Subcutaneous abdominal adipose tissue (tissue), 5 donors: Measurements from ENCODE around the gene OR11H12.
"Not testable (repeated sequence)": the region's sequence is repeated elsewhere in the genome, so short reads cannot be mapped to it uniquely, and the experiment has no call there.

Source experiments
- H3K27ac ChIP-seq: one replicate; pipeline ENCODE4 v1.7.0; 2013; ENCODE audit warnings: low read depth, mild to moderate bottlenecking, inconsistent platforms, low read length, moderate library complexity
- H3K27me3 ChIP-seq, 5 donors: one replicate each; pipeline ENCODE4 v1.7.0; 2013; ENCODE audit warnings: low read length in 5 of 5, inconsistent platforms in 1 of 5; ENCODE audit not compliant: control insufficient read depth in 5 of 5, insufficient read depth in 4 of 5
- H3K36me3 ChIP-seq, 5 donors: one replicate each; pipeline ENCODE4 v1.7.0; 2013; ENCODE audit warnings: low read length in 5 of 5; ENCODE audit not compliant: control insufficient read depth in 5 of 5, insufficient read depth in 5 of 5
- H3K4me1 ChIP-seq, 5 donors: one replicate each; pipeline ENCODE4 v1.7.0; 2013; ENCODE audit warnings: low read length in 5 of 5, mild to moderate bottlenecking in 3 of 5, moderate library complexity in 1 of 5; ENCODE audit not compliant: control insufficient read depth in 5 of 5, insufficient read depth in 5 of 5
- H3K4me3 ChIP-seq, 5 donors: one replicate each; pipeline ENCODE4 v1.7.0; 2013; ENCODE audit warnings: low read length in 5 of 5, low read depth in 1 of 5
- H3K9ac ChIP-seq, 5 donors: one replicate each; pipeline ENCODE4 v1.7.0; 2013; ENCODE audit warnings: low read length in 5 of 5, mild to moderate bottlenecking in 4 of 5, moderate library complexity in 3 of 5
- H3K9me3 ChIP-seq, 5 donors: one replicate each; pipeline ENCODE4 v1.7.0; 2013; ENCODE audit warnings: low read length in 5 of 5; ENCODE audit not compliant: control insufficient read depth in 5 of 5
- donor health status: healthy.
- donor health status: healthy.
- donor health status: healthy.
- donor health status: healthy.
- donor health status: healthy.

Gene OR11H12

GRCh38 chr14:18600817-18601216 is at the start of gene OR11H12:
OR11H12 (plus strand) TSS chr14:18601117; CDS start chr14:18601117, 0 bp downstream.
- H3K9me3 ChIP-seq, H3K27ac ChIP-seq, H3K4me1 ChIP-seq, H3K4me3 ChIP-seq, H3K9ac ChIP-seq, H3K27me3 ChIP-seq, H3K36me3 ChIP-seq: not testable (repeated sequence)

- not testable (repeated sequence) for H3K36me3 ChIP-seq, H3K4me1 ChIP-seq, H3K27ac ChIP-seq, H3K27me3 ChIP-seq, H3K9me3 ChIP-seq, H3K4me3 ChIP-seq, H3K9ac ChIP-seq
These were observed 18.0 kb upstream of the OR11H12 start for GRCh38 chr14:18582908-18583307.

- H3K9me3 ChIP-seq, H3K4me1 ChIP-seq, H3K4me3 ChIP-seq, H3K9ac ChIP-seq, H3K27ac ChIP-seq, H3K36me3 ChIP-seq, H3K27me3 ChIP-seq: not testable (repeated sequence)
These were observed 25.8 kb downstream of the OR11H12 start for GRCh38 chr14:18626610-18627213.

- H3K36me3 ChIP-seq, H3K27me3 ChIP-seq, H3K9ac ChIP-seq, H3K27ac ChIP-seq, H3K4me3 ChIP-seq, H3K4me1 ChIP-seq, H3K9me3 ChIP-seq: not testable (repeated sequence)
These were observed 35.1 kb downstream of the OR11H12 start for GRCh38 chr14:18636066-18636465.

- not testable (repeated sequence) for H3K27me3 ChIP-seq, H3K9me3 ChIP-seq, H3K4me3 ChIP-seq, H3K9ac ChIP-seq, H3K27ac ChIP-seq, H3K4me1 ChIP-seq, H3K36me3 ChIP-seq
These were observed 37.1 kb downstream of the OR11H12 start for GRCh38 chr14:18638032-18638431.

- H3K4me3 ChIP-seq, H3K27me3 ChIP-seq, H3K36me3 ChIP-seq, H3K9ac ChIP-seq, H3K27ac ChIP-seq, H3K4me1 ChIP-seq, H3K9me3 ChIP-seq: not testable (repeated sequence)
These were observed 37.9 kb downstream of the OR11H12 start for GRCh38 chr14:18638785-18639184.

GRCh38 chr14:18646075-18646730 is 45.3 kb downstream of the OR11H12 start:
- not testable (repeated sequence) for H3K9ac ChIP-seq, H3K4me1 ChIP-seq, H3K4me3 ChIP-seq, H3K27me3 ChIP-seq, H3K27ac ChIP-seq, H3K36me3 ChIP-seq, H3K9me3 ChIP-seq
